ENCODE measurements around the gene CACTIN.

The CACTIN gene

GRCh38 chr19:3591876-3592613, 34.5 kb downstream of the CACTIN start:
- Histone ChIP-seq H3K4me3 (ENCODE audit: insufficient read length, low read depth) (no peak overlapping the region), H3K4me1 (ENCODE audit: insufficient read depth, insufficient read length) (no peaks in the 10 kb centered on the region), H3K27me3 (ENCODE audit: insufficient read depth, insufficient read length) (peaks cover 3% of the 10 kb centered on the region), H3K9ac (ENCODE audit: insufficient read length, low read depth) (no peak overlapping the region), H3K36me3 (ENCODE audit: insufficient read depth, insufficient read length, low read length) (no peaks in the 10 kb centered on the region), H3K9me3 (ENCODE audit: insufficient read depth, low read length) (no peaks in the 10 kb centered on the region; the same call in 1 of the 2 replicates)
- TF ChIP-seq SUZ12 (IDR thresholded peaks at IDR 0.05; ENCODE audit: extremely low read depth, insufficient read depth, insufficient read length) (no peak), YY1 (IDR thresholded peaks at IDR 0.05; ENCODE audit: insufficient read depth, insufficient read length) (no peak), ZNF274 (IDR thresholded peaks at IDR 0.05; ENCODE audit: low read depth, low read length) (no peak)
- no peak for DNase-seq (ENCODE audit: low read depth, low spot score)

GRCh38 chr19:3590991-3591659, 35.5 kb downstream of the CACTIN start:
- Histone ChIP-seq H3K36me3 (ENCODE audit: insufficient read depth, insufficient read length, low read length) (no peaks in the 10 kb centered on the region), H3K27me3 (ENCODE audit: insufficient read depth, insufficient read length) (peaks cover 4% of the 10 kb centered on the region), H3K4me1 (ENCODE audit: insufficient read depth, insufficient read length) (no peaks in the 10 kb centered on the region), H3K4me3 (ENCODE audit: insufficient read length, low read depth) (no peak overlapping the region), H3K9ac (ENCODE audit: insufficient read length, low read depth) (no peak overlapping the region), H3K9me3 (ENCODE audit: insufficient read depth, low read length) (no peaks in the 10 kb centered on the region; the same call in 1 of the 2 replicates)
- TF ChIP-seq YY1 (IDR thresholded peaks at IDR 0.05; ENCODE audit: insufficient read depth, insufficient read length) (no peak), ZNF274 (IDR thresholded peaks at IDR 0.05; ENCODE audit: low read depth, low read length) (no peak), SUZ12 (IDR thresholded peaks at IDR 0.05; ENCODE audit: extremely low read depth, insufficient read depth, insufficient read length) (no peak)
- no peak for DNase-seq (ENCODE audit: low read depth, low spot score)

- no peaks in the 10 kb centered on the region; the same call in 1 of the 2 replicates for H3K9me3 ChIP-seq (ENCODE audit: insufficient read depth, low read length)
- DNase-seq (ENCODE audit: low read depth, low spot score) = no peak
- no peak for TF ChIP-seq SUZ12 (IDR thresholded peaks at IDR 0.05; ENCODE audit: extremely low read depth, insufficient read depth, insufficient read length)
- TF ChIP-seq ZNF274 (IDR thresholded peaks at IDR 0.05; ENCODE audit: low read depth, low read length) = no peak
- no peak for TF ChIP-seq YY1 (IDR thresholded peaks at IDR 0.05; ENCODE audit: insufficient read depth, insufficient read length)
- no peak overlapping the region for H3K4me3 ChIP-seq (ENCODE audit: insufficient read length, low read depth)
- peaks cover 15% of the 10 kb centered on the region for H3K27me3 ChIP-seq (ENCODE audit: insufficient read depth, insufficient read length)
- H3K9ac ChIP-seq (ENCODE audit: insufficient read length, low read depth) = no peak overlapping the region
- H3K36me3 ChIP-seq (ENCODE audit: insufficient read depth, insufficient read length, low read length) = no peaks in the 10 kb centered on the region
- H3K4me1 ChIP-seq (ENCODE audit: insufficient read depth, insufficient read length) = no peaks in the 10 kb centered on the region
Observed at GRCh38 chr19:3589949-3590348, 36.6 kb downstream of the CACTIN start.

- no peak for DNase-seq (ENCODE audit: low read depth, low spot score)
- TF ChIP-seq YY1 (IDR thresholded peaks at IDR 0.05; ENCODE audit: insufficient read depth, insufficient read length) (no peak), ZNF274 (IDR thresholded peaks at IDR 0.05; ENCODE audit: low read depth, low read length) (no peak), SUZ12 (IDR thresholded peaks at IDR 0.05; ENCODE audit: extremely low read depth, insufficient read depth, insufficient read length) (no peak)
- Histone ChIP-seq H3K9me3 (ENCODE audit: insufficient read depth, low read length) (no peaks in the 10 kb centered on the region; the same call in 1 of the 2 replicates), H3K9ac (ENCODE audit: insufficient read length, low read depth) (no peak overlapping the region), H3K27me3 (ENCODE audit: insufficient read depth, insufficient read length) (peaks cover 16% of the 10 kb centered on the region), H3K4me3 (ENCODE audit: insufficient read length, low read depth) (no peak overlapping the region), H3K36me3 (ENCODE audit: insufficient read depth, insufficient read length, low read length) (no peaks in the 10 kb centered on the region), H3K4me1 (ENCODE audit: insufficient read depth, insufficient read length) (no peaks in the 10 kb centered on the region)
Observed at GRCh38 chr19:3589439-3589838, 37.2 kb downstream of the CACTIN start.

- Histone ChIP-seq H3K9me3 (ENCODE audit: insufficient read depth, low read length) (no peaks in the 10 kb centered on the region; the same call in 1 of the 2 replicates), H3K36me3 (ENCODE audit: insufficient read depth, insufficient read length, low read length) (no peaks in the 10 kb centered on the region), H3K4me3 (ENCODE audit: insufficient read length, low read depth) (no peak overlapping the region), H3K4me1 (ENCODE audit: insufficient read depth, insufficient read length) (peaks cover 4% of the 10 kb centered on the region), H3K27me3 (ENCODE audit: insufficient read depth, insufficient read length) (peaks cover 14% of the 10 kb centered on the region), H3K9ac (ENCODE audit: insufficient read length, low read depth) (no peak overlapping the region)
- TF ChIP-seq SUZ12 (IDR thresholded peaks at IDR 0.05; ENCODE audit: extremely low read depth, insufficient read depth, insufficient read length) (no peak), YY1 (IDR thresholded peaks at IDR 0.05; ENCODE audit: insufficient read depth, insufficient read length) (no peak), ZNF274 (IDR thresholded peaks at IDR 0.05; ENCODE audit: low read depth, low read length) (no peak)
- DNase-seq (ENCODE audit: low read depth, low spot score) = no peak
Observed at GRCh38 chr19:3586707-3587346, 39.8 kb downstream of the CACTIN start.

GRCh38 chr19:3586127-3586626, 40.4 kb downstream of the CACTIN start:
- Histone ChIP-seq H3K4me3 (ENCODE audit: insufficient read length, low read depth) (peak overlapping the region; percentile 51), H3K27me3 (ENCODE audit: insufficient read depth, insufficient read length) (peaks cover 13% of the 10 kb centered on the region), H3K9me3 (ENCODE audit: insufficient read depth, low read length) (no peaks in the 10 kb centered on the region; the same call in 1 of the 2 replicates), H3K36me3 (ENCODE audit: insufficient read depth, insufficient read length, low read length) (no peaks in the 10 kb centered on the region), H3K9ac (ENCODE audit: insufficient read length, low read depth) (peak overlapping the region; percentile 79), H3K4me1 (ENCODE audit: insufficient read depth, insufficient read length) (peaks cover 4% of the 10 kb centered on the region)
- TF ChIP-seq YY1 (IDR thresholded peaks at IDR 0.05; ENCODE audit: insufficient read depth, insufficient read length) = no peak
- no peak for TF ChIP-seq ZNF274 (IDR thresholded peaks at IDR 0.05; ENCODE audit: low read depth, low read length)
- TF ChIP-seq SUZ12 (IDR thresholded peaks at IDR 0.05; ENCODE audit: extremely low read depth, insufficient read depth, insufficient read length) = no peak
- no peak for DNase-seq (ENCODE audit: low read depth, low spot score)
